SH-SY5Y (cell line): ENCODE data around the gene MAPK10.

Experiments used
- GATA2 ChIP-seq: IDR thresholded peaks from 2 replicates; pipeline ENCODE4 v1.6.1; 2011; ENCODE audit warnings: mild to moderate bottlenecking, low read depth, low read length
- GATA3 ChIP-seq: IDR thresholded peaks from 2 replicates; pipeline ENCODE4 v1.6.1; 2011; ENCODE audit warnings: low read depth, mild to moderate bottlenecking, low read length, moderate library complexity

DNA sequence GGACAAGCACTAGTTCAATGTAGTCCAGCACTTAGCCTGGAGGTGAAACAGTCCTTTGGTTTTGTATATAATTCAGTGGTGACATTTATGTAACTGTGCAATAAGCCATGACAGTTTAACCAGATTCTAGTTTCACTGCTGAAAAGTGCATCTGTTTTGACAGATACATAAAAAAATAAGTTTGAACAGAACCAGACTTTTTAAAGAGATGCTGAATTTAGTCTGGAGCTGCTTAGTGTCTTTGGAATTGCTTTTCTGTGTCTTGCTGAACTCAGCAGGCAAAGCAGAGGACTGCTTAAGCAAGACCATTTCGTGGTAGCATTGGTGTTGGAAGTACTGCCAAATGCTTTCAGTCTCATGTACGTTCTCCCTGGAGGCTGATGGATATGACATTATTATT is 393.5 kb downstream of the MAPK10 start:
- TF ChIP-seq GATA2 (no peak), GATA3 (no peak)
